ENCODE data around the gene PROKR1.
"Not testable (repeated sequence)": the region's sequence is repeated elsewhere in the genome, so short reads cannot be mapped to it uniquely, and the experiment has no call there.

Gene PROKR1

GRCh38 chr2:68643011-68643873, at the start of gene PROKR1:
Gene PROKR1, plus strand, starts transcription at chr2:68643579. Its CDS starts 2,243 bp downstream, at chr2:68645822.
- no peak for DNase-seq (ENCODE audit: low read depth)

GRCh38 chr2:68594041-68594440, 49.3 kb upstream of the PROKR1 start:
- DNase-seq (ENCODE audit: low read depth) = no peak

DNA sequence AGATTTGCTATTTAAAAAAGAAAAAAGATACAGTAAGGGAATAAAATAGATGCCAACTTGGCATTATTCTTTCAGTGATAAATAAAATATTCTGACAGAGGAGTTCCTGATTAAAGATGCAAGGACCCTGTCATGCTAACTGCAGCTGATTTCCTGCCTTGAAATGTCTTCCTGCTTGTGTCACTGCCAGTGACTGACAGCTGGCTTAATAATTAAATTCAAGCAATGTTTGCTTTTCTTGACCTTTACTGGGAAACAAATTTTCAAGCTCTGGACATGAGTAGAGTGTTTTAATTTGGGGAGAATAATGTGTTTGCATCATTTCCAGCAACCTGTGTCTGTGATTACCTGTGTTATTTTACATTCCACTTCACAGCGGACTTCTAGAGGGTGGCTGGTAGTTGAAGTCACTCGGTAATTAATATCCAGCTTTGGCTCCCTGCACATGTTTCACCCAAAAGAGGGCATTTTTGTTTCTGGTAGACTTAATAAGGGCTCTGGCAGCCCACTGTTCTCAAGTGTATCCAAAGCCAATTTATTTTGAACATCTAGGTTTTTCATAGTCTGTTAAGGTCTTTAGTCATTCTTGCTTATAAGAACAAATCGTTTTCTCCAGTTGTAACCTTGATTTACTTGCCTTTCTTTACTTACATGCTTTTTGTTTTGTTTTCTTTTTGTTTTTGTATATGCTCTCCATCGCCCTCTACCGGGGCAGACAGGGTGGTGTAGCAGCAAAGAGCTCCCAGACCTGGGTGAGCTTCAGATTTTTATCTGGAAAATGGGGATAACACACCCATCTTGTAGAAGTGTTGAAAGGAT, 48.5 kb upstream of the PROKR1 start:
- peak; percentile 11 for DNase-seq (ENCODE audit: low read depth)

- DNase-seq (ENCODE audit: low read depth) = not testable (repeated sequence)
Observed at GRCh38 chr2:68595493-68595785, 47.9 kb upstream of the PROKR1 start.

DNA sequence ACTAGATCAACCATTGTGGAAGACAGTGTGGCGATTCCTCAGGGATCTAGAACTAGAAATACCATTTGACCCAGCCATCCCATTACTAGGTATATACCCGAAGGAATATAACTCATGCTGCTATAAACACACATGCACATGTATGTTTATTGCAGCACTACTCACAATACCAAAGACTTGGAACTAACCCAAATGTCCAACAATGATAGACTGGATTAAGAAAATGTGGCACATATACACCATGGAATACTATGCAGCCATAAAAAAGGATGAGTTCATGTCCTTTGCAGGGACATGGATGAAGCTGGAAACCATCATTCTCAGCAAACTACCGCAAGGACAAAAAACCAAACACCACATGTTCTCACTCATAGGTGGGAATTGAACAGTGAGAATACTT, 42.9 kb upstream of the PROKR1 start:
- not testable (repeated sequence) for DNase-seq (ENCODE audit: low read depth)

GRCh38 chr2:68603059-68603458, 40.3 kb upstream of the PROKR1 start:
- DNase-seq (ENCODE audit: low read depth) = no peak

DNA sequence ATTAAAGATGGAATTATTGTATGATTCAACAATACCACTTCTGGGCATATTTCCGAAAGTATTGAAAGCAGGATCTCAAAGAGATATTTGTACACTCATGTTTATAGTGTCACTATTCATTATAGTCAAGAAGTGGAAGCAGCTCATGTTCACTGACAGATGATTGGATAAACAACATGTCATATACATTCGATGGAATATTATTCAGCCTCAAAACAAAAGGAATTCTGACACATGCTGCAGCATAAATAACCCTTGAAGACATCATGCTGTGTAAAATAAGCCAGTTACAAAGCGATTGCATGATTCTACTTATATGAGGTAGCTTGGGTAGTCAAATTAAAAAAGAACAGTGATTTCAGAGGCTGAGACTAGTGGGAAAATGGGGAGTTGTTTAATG, 39.3 kb upstream of the PROKR1 start:
- no peak for DNase-seq (ENCODE audit: low read depth)

DNA sequence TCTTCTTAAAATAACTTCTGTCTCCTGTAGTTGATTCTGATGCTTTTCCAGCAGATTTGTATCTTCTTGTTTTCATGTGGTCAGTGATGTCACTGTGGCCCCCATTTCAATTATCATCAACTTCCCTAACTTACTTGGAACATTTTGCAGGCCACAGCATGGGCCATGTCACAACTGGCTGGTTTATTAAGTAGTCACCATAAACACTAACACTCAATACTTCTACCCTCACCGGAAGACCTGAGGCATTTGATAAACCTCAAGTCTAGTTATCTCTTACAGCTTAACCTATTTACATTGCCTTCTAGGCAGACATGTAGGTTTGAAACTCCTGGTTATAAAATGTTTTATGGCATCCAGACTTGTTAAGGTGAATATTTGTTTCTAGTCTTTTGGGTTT, 37.4 kb upstream of the PROKR1 start:
- DNase-seq (ENCODE audit: low read depth) = no peak

- no peak for DNase-seq (ENCODE audit: low read depth)
Observed at GRCh38 chr2:68606759-68607158, 36.6 kb upstream of the PROKR1 start.

GRCh38 chr2:68607837-68608236, 35.5 kb upstream of the PROKR1 start:
- no peak for DNase-seq (ENCODE audit: low read depth)

DNA sequence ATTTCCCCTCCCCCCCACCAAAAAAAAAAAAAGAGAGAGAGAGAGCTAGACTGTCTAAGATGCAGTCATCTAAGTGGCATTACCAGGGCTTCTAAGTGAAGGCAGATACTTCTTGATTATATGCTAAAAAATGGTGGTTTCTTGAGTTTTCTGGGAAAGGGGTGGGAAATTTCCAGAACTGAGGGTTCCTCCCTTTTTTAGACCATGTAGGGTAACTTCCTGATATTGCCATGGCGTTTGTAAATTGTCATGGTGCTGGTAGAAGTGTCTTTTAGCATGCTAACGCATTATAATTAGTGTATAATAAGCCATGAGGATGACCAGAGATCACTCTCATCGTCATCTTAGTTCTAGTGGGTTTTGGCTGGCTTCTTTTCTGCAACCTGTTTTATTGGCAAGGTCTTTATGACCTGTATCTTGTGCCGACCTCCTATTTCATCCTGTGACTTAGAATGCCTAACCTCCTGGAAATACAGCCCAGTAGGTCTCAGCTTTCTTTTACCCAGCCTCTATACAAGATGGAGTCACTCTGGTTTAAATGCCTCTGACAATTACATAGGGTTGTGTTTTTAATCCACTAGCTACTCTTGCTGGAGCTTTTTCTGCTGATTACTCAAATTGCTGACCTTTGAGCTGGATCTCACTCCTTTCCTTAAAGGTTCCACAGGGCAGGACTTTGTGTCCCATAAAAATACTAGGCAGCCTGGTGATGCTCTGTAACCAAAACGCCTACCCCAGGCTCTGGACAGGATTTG, 30.4 kb upstream of the PROKR1 start:
- DNase-seq (ENCODE audit: low read depth) = no peak

GRCh38 chr2:68620772-68621171, 22.6 kb upstream of the PROKR1 start:
- DNase-seq (ENCODE audit: low read depth) = no peak

GRCh38 chr2:68623820-68624219, 19.6 kb upstream of the PROKR1 start:
- no peak for DNase-seq (ENCODE audit: low read depth)

GRCh38 chr2:68627615-68628014, 15.8 kb upstream of the PROKR1 start:
- no peak for DNase-seq (ENCODE audit: low read depth)

DNA sequence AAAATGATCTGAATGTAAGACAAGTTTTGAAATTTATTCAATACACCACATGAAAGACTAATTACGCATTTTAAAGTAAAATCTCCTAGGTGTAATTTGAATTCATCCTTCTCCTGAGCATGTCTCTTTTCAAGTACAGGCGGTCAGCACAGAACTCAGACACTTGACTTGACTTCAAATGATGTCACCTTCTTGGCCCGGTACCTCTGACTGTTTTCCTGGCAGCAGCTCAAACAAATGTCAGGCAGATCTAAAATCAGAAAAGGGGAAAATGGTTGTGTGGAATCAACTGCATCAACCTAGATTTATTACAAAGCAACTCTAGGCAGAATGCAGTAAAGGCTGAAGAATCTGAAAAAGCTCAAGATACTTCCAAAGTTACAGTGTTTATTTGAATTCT, 11.4 kb upstream of the PROKR1 start:
- no peak for DNase-seq (ENCODE audit: low read depth)

- DNase-seq (ENCODE audit: low read depth) = no peak
Observed at GRCh38 chr2:68637047-68637446, 6.3 kb upstream of the PROKR1 start.

DNA sequence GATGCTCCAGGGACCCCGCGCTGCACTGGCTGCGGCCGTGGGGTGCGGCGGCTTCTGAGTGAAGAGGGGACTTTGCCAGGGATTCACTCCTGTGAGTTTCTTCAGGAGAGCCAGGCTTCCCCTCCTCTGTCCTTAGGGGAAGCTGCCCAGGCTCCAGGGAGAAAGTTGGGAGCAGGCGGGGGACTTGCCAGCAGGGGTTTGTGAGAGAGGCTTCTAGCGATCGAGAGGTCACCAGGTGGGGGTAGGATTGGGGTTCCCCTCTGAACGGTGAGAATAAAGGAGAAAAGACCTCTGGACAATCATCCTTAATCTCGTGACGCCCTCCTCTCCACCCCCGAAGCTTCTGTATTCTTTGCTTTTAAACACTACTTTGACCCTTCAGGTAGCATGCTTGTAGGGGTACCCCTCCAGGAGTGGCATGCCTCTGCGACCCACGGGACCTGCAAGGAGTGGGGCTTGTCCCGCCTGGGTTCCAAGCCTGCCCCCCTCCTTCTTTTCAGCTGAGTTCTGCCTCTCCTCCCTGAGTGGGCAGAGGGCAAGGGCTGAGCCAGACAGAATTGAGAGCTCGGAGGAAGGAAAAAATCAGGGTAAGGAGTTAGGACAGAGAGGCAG, 601 bp downstream of the PROKR1 start:
- no peak for DNase-seq (ENCODE audit: low read depth)

DNA sequence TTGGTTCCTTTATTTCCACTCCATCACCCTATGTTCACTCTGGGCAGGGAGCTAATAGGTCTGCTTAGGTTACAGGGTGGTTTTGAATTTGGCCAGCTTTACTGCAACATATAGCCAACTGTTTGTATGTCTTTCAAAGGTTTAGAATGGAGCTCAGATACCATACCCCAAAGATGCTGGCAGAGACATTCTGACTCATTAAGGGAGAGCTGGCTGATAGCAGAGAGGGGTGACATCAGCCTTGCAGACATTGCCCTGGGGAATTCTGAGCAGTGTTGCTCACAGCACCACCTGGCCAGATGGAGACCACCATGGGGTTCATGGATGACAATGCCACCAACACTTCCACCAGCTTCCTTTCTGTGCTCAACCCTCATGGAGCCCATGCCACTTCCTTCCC, 2.1 kb downstream of the PROKR1 start:
- DNase-seq (ENCODE audit: low read depth) = no peak

- DNase-seq (ENCODE audit: low read depth) = no peak
Observed at GRCh38 chr2:68646303-68646702, 2.9 kb downstream of the PROKR1 start.

DNA sequence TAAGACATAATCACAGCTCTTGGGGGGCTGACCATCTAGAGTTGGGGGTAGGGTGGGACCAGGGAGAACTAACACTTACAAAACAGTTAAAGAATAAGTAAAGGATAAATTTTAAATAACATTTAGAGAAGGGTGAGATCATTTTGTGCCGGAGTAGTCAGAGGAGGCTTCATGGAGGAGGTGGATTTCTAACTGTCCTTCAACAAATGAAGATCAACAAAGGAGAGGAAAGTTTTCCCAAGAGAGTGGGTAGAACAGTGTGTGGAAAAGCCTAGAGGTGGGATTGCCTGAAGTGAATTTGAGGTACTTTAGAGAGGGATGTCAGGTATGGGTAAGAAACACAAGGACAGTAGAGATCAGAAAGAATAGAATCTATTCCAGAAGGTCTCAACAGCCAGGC, 7.3 kb downstream of the PROKR1 start:
- no peak for DNase-seq (ENCODE audit: low read depth)

- no peak for DNase-seq (ENCODE audit: low read depth)
Observed at GRCh38 chr2:68653034-68653433, 9.7 kb downstream of the PROKR1 start.

- DNase-seq (ENCODE audit: low read depth) = peak; percentile 49
Observed at GRCh38 chr2:68653538-68653982, 10.2 kb downstream of the PROKR1 start.

All from non-pigmented ciliary epithelial cell (primary cell).